ENCODE measurements around the gene ZNF48. TPM values are rescaled to one million over a fixed set of nuclear protein-coding genes. Genes with fewer than 3 reads are reported as not detected.

ZNF48 gene
- polyA plus RNA-seq, 1 donor from 2014 or later: 42.3 TPM

DNA sequence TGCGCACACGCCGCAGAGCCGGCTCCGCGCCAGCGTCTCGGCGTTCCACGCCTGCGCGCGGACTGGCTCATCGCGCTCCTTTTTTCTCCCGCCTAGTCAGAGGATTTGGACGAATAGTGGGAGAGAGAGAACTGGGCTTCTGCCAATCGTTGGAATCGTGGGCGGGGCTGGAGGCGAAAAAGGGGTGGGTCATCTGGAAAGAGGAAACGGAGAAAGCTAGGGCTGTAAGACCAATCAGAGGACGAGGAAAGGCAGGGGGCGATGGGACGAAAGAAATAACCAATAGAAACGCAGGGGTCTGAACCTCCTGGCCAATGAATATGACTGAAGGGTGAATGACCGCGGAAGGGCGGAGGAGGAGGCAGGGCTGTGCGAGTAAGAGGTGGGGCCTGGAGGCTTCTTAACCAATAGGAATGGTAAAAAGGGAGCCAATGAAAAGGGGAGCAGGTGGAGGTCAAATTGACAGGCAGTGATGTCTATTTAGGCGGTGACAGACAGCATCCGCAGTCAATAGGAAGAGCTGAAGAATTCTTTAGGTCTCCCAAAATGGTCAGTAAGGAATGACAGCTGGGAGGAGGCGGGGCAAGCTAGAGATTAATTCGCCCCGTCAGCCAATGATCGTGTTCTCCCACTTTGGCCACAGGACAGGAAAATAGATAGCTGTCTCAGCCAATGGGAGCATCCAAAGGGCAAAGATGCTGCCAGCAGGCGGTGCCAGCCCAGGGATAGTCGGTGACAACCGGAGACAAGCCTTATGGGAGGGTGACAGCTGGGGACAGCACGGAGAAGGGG is 24.6 kb upstream of the ZNF48 start, which contains the start of gene TBC1D10B:
Gene TBC1D10B (minus strand): TSS at position 39 of the 792 bp plus-strand sequence. CDS start 311 bp downstream, outside the sequence.
- peak within 1 kb of the TSS; percentile 98 for H3K4me2 ChIP-seq (ENCODE audit: low read length)
- H3F3A ChIP-seq (ENCODE audit: insufficient read depth, low read length, poor library complexity, severe bottlenecking): no peaks in the 10 kb centered on the region
- H3K27ac ChIP-seq (ENCODE audit: low read length): peak within 1 kb of the TSS; percentile 98
- H4K20me1 ChIP-seq (ENCODE audit: insufficient read depth): peaks cover 24% of the 10 kb centered on the region
- TF ChIP-seq POLR2AphosphoS5 (IDR thresholded peaks at IDR 0.05) (peak; percentile 79), SMC3 (conservative IDR thresholded peaks at IDR 0.05; ENCODE audit: poor library complexity) (no peak), EP300 (conservative IDR thresholded peaks at IDR 0.05; ENCODE audit: poor library complexity, severe bottlenecking) (peak; percentile 94)
- TF ChIP-seq, protein P1, sequence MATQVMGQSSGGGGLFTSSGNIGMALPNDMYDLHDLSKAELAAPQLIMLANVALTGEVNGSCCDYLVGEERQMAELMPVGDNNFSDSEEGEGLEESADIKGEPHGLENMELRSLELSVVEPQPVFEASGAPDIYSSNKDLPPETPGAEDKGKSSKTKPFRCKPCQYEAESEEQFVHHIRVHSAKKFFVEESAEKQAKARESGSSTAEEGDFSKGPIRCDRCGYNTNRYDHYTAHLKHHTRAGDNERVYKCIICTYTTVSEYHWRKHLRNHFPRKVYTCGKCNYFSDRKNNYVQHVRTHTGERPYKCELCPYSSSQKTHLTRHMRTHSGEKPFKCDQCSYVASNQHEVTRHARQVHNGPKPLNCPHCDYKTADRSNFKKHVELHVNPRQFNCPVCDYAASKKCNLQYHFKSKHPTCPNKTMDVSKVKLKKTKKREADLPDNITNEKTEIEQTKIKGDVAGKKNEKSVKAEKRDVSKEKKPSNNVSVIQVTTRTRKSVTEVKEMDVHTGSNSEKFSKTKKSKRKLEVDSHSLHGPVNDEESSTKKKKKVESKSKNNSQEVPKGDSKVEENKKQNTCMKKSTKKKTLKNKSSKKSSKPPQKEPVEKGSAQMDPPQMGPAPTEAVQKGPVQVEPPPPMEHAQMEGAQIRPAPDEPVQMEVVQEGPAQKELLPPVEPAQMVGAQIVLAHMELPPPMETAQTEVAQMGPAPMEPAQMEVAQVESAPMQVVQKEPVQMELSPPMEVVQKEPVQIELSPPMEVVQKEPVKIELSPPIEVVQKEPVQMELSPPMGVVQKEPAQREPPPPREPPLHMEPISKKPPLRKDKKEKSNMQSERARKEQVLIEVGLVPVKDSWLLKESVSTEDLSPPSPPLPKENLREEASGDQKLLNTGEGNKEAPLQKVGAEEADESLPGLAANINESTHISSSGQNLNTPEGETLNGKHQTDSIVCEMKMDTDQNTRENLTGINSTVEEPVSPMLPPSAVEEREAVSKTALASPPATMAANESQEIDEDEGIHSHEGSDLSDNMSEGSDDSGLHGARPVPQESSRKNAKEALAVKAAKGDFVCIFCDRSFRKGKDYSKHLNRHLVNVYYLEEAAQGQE (IDR thresholded peaks at IDR 0.05; ENCODE audit: borderline replicate concordance): no peak
- TF ChIP-seq, protein P2, sequence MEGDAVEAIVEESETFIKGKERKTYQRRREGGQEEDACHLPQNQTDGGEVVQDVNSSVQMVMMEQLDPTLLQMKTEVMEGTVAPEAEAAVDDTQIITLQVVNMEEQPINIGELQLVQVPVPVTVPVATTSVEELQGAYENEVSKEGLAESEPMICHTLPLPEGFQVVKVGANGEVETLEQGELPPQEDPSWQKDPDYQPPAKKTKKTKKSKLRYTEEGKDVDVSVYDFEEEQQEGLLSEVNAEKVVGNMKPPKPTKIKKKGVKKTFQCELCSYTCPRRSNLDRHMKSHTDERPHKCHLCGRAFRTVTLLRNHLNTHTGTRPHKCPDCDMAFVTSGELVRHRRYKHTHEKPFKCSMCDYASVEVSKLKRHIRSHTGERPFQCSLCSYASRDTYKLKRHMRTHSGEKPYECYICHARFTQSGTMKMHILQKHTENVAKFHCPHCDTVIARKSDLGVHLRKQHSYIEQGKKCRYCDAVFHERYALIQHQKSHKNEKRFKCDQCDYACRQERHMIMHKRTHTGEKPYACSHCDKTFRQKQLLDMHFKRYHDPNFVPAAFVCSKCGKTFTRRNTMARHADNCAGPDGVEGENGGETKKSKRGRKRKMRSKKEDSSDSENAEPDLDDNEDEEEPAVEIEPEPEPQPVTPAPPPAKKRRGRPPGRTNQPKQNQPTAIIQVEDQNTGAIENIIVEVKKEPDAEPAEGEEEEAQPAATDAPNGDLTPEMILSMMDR (IDR thresholded peaks at IDR 0.05; ENCODE audit: poor library complexity, severe bottlenecking): peak; percentile 75
- no peaks in the 10 kb centered on the region for H3K27me3 ChIP-seq (ENCODE audit: insufficient read depth, low read depth, low read length)
- H2AFZ ChIP-seq (ENCODE audit: low read depth, low read length): peak within 1 kb of the TSS; percentile 56
- peak within 1 kb of the TSS; percentile 97 for H3K4me3 ChIP-seq (ENCODE audit: low read length)
- H3K36me3 ChIP-seq (ENCODE audit: insufficient read depth, low read length): no peaks in the 10 kb centered on the region
- H3K9me3 ChIP-seq (ENCODE audit: low read length): no peaks in the 10 kb centered on the region
- H3K9me2 ChIP-seq (ENCODE audit: insufficient read depth, low read length): no peaks in the 10 kb centered on the region
- H3K79me2 ChIP-seq (replicated peaks; ENCODE audit: insufficient read depth, low read length): peaks cover 42% of the 10 kb centered on the region
- H3K9ac ChIP-seq (ENCODE audit: low read length): peak within 1 kb of the TSS; percentile 85

DNA sequence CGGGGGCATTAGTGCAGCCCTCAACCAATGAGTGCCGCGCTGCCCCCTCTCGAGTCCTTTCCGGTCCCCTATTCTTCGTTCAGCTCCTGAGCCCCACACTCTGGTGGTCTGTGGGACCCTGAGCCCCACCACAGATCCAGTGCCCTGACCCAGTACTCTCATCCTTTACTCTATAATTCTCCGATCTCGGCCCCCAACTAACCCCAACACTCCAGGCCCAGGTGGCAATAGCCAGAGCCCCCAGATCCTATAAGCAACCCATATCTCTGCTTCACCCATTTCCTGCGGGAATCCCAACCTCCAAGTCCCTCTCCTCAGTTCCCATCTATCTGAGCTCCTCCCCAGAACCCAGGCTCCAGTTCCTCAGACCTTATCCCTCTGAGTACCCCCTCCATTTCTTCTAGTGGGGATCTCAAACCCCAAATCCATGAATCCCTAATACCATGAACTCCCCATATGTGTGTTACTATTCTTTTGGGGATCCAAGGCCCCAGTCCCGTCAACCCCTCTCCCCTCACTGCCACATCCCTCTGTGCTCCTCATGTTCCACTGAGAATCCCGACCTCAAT is 23.9 kb upstream of the ZNF48 start:
- H2AFZ ChIP-seq (ENCODE audit: low read depth, low read length): peak overlapping the region; percentile 56

More for the DNA sequence above, 23.9 kb upstream of the ZNF48 start:
- Histone ChIP-seq H3K4me3 (ENCODE audit: low read length) (peak overlapping the region; percentile 63), H3K27ac (ENCODE audit: low read length) (peak overlapping the region; percentile 98), H3K36me3 (ENCODE audit: insufficient read depth, low read length) (no peaks in the 10 kb centered on the region), H3K9me2 (ENCODE audit: insufficient read depth, low read length) (no peaks in the 10 kb centered on the region), H3F3A (ENCODE audit: insufficient read depth, low read length, poor library complexity, severe bottlenecking) (no peaks in the 10 kb centered on the region), H3K79me2 (replicated peaks; ENCODE audit: insufficient read depth, low read length) (peaks cover 35% of the 10 kb centered on the region), H4K20me1 (ENCODE audit: insufficient read depth) (peaks cover 20% of the 10 kb centered on the region), H3K9ac (ENCODE audit: low read length) (peak overlapping the region; percentile 82), H3K4me2 (ENCODE audit: low read length) (peak overlapping the region; percentile 53), H3K9me3 (ENCODE audit: low read length) (no peaks in the 10 kb centered on the region), H3K27me3 (ENCODE audit: insufficient read depth, low read depth, low read length) (no peaks in the 10 kb centered on the region)
- peak; percentile 62 for TF ChIP-seq SMC3 (conservative IDR thresholded peaks at IDR 0.05; ENCODE audit: poor library complexity)
- no peak for TF ChIP-seq TAF1 (IDR thresholded peaks at IDR 0.05; ENCODE audit: low read depth)
- TF ChIP-seq, protein P2 (IDR thresholded peaks at IDR 0.05; ENCODE audit: poor library complexity, severe bottlenecking): peak; percentile 30
- TF ChIP-seq, protein P1 (IDR thresholded peaks at IDR 0.05; ENCODE audit: borderline replicate concordance): no peak
- no peak for TF ChIP-seq POLR2AphosphoS5 (IDR thresholded peaks at IDR 0.05)
- peak; percentile 56 for TF ChIP-seq RAD21 (conservative IDR thresholded peaks at IDR 0.05)
- TF ChIP-seq MXI1 (conservative IDR thresholded peaks at IDR 0.05; ENCODE audit: poor library complexity, severe bottlenecking): peak; percentile 27
